Mammary epithelial cell (primary cell): ENCODE measurements around the gene IMMP2L.

Experiments used
- CTCF ChIP-seq, 2 donors: IDR thresholded peaks in 1 of 2; conservative IDR thresholded peaks in 1 of 2; 2 replicates each; pipeline ENCODE4 v1.5.1; 2011 to 2012; ENCODE audit warnings: inconsistent platforms in 2 of 2, low read length in 2 of 2, mild to moderate bottlenecking in 2 of 2, control low read depth in 1 of 2, low read depth in 1 of 2; ENCODE audit not compliant: insufficient read depth in 1 of 2; ENCODE audit errors: extremely low read depth in 1 of 2
- EZH2 ChIP-seq: IDR thresholded peaks from 2 replicates; pipeline ENCODE4 v1.6.1; 2012; ENCODE audit warnings: low read length, inconsistent platforms, borderline replicate concordance

DNA sequence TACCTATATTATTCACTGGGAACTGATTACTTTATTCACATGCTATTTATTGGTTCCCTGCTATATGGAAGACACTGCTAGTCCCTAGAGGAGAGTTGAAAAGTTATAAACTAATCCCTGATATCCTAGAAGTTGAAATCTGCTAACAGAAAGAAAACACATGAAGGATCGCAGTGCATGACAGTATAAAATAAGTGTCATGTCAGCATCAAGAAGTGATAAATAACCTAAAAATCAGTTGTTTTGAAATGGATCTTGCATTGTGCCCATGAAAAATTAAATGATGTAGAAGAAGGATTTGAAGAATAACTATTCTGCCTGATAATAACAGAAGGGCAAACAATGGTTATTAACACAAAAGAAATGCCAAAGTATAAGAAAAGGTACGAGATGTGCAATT, 764.6 kb downstream of the IMMP2L start:
- TF ChIP-seq EZH2 (no peak), CTCF (conservative IDR thresholded peaks at IDR 0.05 in 1 of 2, IDR thresholded peaks at IDR 0.05 in 1 of 2; ENCODE audit: extremely low read depth in 1 of 2, insufficient read depth in 1 of 2, low read depth in 1 of 2, low read length in 2 of 2) (no peak)
